Kidney tubule cell (primary cell): ENCODE results near the gene PHF21A.
"Not testable (repeated sequence)": the region's sequence is repeated elsewhere in the genome, so short reads cannot be mapped to it uniquely, and the experiment has no call there.

Experiments
- DNase-seq: peaks from one replicate; pipeline ENCODE4 v3.0.0-alpha.2; 2018; ENCODE audit warnings: low spot score

Gene PHF21A

GRCh38 chr11:45902452-45903380, 218.5 kb downstream of the PHF21A start:
- no peak for DNase-seq

DNA sequence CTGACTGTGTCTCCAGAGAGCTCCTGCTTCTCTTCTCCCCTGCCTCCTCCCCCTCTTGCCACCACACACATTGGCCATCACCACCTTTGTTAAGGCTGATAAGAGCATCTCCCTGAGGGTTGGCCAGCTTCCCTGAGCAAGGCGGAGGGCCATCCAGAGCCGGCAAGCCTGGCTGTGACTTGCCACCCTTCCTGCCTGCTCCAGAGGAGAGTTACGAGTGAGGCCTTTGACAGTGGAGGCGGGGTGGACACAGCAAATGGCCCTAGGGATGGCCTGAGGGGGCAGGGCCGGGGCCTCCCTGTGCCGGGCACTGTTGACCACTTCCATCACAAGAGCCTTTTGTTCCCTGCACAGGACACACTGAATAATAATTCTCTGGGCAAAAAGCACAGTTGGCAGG, 219.6 kb downstream of the PHF21A start:
- DNase-seq: no peak

DNA sequence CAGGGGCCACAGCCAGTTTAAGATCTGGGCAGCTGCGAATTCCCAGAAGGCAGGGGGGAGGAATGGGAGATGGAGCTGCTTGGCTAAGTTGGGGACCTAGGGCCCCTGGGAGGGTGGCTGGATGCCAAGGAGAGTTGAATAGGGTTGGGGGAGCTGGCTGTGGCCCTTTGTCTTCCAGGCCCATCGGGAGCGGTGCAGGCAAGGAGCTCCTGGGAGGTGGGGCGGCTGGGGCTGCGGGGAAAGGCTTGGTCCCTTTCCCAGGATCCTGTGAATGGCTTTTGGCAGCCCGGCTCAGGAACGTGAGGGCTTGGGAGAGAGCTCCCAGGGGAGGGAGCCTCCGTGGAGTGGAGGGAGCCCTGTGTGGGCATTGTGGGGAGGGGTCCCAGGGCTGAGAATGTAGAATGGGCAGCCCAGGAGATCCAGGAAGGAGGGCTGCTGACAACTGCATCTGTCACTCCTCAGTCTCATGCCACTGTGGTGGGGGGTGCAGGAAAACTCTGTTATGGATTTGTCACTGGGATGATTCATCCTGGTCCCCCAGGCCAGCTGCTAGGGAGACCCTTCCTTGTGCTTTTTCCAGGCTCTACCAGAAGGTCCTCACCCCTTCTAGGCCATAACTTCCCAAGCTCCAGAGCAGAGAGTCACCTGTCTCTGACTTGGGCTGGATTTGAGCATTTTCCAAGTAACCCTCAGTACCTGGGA, 220.2 kb downstream of the PHF21A start:
- DNase-seq: no peak

DNA sequence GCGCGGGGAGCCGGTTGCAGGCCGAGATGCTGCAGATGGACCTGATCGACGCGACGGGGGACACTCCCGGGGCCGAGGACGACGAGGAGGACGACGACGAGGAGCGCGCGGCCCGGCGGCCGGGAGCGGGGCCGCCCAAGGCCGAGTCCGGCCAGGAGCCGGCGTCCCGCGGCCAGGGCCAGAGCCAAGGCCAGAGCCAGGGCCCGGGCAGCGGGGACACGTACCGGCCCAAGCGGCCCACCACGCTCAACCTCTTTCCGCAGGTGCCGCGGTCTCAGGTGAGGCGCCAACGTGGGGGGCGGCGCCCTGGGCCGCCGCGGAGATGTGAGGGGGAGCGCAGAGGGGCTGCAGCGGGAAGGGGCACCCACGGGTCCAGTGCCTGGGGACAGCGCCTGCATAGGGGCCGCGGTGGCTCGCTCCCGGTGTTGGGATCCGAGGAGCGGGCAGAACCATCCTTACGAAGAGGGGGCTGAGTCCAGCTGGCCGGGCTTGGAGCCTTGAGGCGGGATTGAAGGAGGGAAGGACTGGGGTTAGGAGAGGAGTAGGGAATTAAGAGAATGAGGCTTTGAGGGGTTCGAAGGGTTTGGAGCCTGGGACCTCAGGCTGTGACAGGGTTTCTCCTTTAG, 221.0 kb downstream of the PHF21A start:
- not testable (repeated sequence) for DNase-seq

DNA sequence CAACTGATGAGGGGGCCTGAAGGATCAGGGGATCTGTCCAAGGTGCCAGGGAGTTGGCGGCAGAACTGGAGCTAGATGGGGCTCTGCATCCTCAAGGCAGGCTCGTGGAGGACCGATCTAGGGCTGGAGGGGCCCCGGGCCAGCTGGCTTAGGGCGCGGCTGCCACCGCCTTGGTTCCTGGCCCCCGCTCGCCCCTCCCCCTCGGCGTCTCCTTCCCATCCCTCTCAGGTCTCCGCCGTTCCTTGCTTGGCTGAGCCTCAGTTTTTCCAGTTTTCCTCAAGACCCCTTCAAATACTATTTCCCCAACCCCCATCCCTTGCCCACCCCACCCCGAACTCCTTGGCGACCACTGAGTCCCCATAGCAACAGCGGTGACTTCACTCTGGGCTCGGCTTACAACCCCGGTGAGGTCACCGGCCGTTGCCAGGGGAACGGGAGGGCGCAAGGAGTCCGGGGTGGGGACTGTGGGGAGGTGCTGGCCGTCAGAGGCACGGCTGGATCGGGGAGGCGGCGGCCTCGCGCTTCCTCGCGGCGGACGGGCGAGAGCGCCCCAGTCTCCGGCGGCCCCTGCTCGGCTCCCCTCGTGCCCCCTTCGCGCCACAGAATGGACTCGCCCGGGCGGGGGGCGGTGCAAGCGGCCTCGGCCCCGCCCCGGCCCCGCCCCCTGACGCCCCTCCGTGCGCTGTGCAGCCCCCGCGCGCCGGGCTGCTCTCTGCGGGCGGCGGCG, 221.6 kb downstream of the PHF21A start:
- DNase-seq: peak; percentile 89

GRCh38 chr11:45899086-45899447, 222.2 kb downstream of the PHF21A start:
- no peak for DNase-seq

DNA sequence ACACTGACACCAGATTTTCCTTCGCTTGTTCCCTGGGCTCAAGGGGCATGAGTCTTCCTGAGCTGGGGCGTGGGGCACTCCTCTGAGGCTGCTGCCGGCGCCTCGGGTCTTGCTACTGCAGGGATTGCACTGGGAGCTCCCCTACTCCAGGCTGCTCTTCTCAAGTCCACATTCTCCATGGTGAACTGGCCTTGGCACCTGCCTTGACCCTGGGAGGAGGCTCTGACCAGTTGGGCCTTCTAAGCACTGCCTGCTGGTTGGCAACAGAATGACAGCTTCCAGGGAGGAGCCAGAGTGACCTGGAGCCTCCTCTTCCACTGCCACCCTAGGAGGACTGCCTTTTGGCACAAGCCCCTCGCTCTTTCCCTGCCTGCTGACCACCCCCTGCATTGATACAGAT, 223.7 kb downstream of the PHF21A start:
- no peak for DNase-seq

- DNase-seq: no peak
Measured at GRCh38 chr11:45896422-45896984, 224.8 kb downstream of the PHF21A start.

- no peak for DNase-seq
Measured at GRCh38 chr11:45895553-45896259, 225.5 kb downstream of the PHF21A start.

DNA sequence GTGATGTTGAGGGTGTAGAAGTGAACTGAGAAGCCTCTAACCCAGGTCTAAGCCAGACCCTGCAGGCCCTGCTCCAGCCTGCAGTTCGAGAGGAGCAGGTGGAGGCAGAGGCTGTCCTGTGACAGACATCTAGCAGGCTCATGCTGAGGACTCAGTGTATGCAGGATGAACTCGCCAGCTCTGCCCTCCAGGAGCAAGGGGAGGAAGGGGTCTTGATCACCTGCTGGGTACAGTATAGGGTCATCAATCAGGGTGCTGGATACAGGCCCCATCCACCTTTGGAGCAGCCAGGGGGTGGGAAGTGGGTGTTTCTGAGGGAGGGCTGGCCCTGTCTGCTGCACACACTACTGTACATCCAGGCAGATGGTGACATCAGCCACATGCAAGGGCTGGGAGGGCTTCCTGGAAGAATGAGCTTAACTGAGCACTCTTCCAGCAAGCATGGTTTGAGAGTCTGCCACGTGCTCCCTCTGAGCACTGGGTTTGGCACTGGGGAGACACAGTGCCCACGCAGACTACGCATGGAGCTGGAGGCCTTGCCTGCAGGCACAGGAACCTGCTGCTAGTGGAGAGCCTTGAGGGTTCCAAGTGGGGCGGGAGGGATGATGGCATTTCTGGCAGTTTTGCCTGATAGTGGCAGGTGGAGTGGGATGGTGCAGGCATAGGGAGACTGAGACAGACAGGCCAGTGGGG, 226.6 kb downstream of the PHF21A start:
- DNase-seq: no peak

DNA sequence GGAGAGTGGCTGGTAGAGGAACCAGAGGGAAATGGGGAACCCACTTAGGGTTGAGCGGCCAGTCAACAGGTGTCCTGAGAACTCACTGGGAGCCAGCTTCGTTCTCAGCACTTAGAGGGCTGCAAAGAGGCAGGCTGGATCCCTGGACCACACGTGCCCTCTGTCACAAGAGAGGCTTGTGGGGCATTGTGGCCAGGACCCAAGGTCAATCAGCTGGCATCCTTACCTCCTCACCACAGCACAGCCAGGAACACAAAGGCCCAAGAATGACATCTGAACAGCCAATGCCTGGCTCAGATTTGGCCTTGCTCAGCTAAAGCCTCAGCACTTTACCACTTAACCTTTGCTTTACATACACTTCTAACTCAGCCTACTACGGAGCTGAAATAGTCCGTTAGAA, 228.4 kb downstream of the PHF21A start:
- DNase-seq: no peak

- no peak for DNase-seq
Measured at GRCh38 chr11:45890886-45891550, 230.2 kb downstream of the PHF21A start.

DNA sequence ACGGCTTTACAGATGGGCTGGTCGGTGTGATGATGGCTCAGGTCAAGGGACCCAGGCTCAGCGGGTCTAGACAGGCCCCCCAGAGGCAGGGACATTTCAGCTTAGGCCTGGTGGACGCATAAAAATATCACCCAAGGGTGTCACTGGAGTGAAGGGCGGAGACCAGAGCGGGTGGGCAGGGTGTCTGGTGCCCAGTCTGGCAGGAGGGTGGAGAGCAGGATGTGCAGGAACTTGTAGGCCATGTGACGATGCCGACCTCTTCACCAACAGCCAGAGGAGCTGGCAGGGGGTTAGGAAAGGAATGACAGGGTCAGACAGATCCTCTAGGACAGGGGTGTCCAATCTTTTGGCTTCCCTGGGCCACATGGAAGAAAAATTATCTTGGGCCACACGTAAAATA, 231.3 kb downstream of the PHF21A start:
- no peak for DNase-seq

DNA sequence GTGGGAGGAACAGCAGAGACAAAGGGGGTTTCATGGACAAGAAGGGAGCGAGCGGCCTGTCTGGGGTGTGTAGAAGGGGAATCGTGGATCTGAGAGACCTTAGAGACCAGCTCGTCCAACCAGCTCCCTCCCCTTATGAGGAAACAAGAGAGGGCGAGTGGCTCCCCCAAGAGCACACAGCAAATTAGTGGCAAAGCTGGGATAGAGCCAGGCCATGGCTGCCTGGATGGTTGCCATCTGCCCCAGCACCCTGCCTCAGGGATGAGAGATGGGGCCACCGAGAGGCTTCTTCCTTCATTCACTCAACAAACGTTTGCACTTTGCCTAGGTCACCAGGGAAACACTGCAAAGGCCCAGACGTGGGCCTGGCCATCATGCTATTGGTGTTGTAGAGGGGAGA, 231.7 kb downstream of the PHF21A start:
- no peak for DNase-seq

DNA sequence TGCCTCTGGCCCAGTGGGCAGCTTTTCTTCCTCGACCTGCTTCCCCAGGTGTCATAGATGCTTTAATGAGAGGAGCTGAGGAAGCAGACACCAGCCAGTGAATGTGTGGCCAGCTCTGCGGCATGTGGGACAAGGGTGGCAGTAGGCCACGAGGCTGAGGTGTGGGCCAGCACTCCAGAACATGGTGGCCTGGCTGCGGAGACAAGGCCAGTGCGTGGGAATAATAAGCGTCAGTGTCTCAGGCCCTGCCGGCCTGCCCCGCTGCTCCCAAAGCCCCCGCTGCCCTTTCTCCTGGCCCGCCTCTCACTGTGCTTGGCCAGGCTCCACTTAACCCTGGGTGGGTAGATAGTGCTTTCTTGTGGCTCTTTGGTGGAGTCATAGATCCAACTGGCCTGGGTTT, 233.7 kb downstream of the PHF21A start:
- DNase-seq: no peak

DNA sequence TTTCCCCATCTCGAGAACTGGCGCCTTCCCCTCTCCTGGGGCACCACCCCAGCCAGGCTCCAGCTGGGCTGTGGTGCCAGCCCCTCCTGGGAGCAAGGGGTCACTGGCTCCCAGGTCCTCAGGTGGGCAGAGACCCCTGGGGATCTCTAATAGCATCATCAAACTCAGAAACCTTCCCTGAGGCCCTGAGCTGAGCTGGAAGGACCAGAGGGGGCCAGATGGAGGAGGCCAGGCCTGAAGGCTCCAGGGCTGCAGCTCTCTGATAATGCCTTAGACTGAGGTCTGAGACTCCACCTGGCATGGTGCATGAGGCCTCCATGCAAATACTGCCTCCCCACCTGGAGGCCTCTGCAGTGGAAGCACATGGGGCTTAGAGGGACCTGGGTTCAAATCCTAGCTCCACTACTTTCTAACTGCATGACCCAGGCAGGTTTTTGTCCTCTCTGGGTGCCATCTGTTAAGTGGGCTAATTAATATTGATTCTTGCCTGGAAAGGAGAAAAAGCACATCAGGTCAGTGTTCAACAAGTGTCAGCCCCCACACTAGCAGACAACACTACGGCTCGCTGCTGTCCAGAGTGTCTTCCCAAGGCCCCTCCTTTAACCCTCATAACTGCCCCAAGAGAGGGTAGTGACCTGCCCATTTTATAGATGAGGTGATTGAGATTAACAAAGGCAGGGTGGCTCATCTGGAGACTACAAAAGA, 234.3 kb downstream of the PHF21A start:
- no peak for DNase-seq

DNA sequence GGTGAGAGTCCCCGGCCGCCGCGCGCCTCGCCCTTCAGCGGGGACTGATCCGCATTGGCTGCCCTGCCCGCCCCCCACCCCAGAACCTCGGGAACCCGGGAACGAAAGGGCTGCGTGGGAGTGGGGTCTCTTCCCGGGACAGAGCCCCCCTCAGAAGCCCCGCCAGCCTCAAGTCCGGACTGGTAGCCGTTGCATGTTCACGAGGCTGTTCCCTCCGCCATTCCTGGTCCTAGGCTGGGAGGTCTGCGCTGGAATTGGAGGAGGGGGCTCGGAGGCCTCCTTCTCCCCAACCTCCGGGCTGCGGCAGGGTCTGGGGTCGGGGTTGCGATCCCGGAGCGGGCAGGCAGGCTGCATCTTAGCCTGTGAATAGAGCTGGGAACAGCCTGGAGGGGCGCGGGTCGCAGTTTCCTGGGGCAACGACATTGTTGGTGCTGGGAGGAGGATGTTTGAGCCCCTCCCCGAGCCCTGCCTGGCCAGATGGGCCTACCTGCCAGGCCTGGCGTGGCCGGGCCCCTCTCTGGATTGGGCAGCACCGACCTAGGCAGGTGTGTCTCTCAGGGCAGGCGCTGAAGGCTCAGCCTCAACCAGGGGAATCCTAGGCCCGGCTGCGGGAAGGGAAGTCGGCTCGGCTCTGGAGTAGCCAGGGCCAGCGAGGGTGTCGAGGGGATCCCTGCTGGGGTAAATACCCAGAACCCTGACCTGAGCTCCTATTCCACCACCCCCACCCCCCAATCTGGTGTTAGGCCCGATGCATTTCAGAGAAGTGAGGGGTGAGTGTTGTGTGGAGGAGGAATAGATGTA, 235.1 kb downstream of the PHF21A start:
- DNase-seq: no peak

DNA sequence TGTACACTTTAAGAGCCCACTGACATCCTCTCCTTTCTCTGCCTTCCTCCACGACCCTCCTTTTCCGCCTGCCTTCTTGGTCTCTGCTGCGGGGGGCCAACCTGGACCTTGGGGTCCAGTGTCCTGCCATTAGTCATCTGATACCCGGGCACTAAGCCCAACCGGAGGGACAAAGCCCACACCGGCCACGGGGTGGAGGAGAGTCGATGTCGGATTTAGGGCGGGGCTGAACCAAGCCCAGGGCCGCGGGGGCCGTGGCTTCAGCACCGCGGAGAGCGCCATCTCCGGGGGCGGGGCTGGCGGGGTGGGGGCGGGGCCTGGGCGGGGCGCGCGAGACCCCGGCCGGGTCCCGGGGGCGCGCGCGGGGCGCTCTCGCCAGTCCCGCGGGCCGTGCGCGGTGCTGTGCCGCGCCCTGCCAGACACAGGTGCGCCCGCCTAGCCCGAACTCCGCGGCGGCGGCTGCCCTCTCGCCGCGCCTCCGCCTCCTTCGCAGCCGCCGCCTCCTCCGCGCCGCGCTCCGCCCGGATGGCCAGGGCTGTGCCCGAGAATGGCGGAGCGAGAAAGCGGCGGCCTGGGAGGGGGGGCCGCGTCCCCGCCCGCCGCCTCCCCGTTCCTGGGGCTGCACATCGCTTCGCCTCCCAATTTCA, 235.9 kb downstream of the PHF21A start, which contains the start of gene MAPK8IP1:
Gene MAPK8IP1, plus strand, starts transcription at position 378 of the 647 bp plus-strand sequence. Its CDS starts 170 bp downstream, at position 548.
- peak; percentile 42 for DNase-seq
